DND-41 (cell line): ENCODE results near the gene GLCE.

ENCODE experiments used
- ATAC-seq: fragments of 200-7000 bp; cut with Tn5 transposase; 3 replicates; pipeline ENCODE4 v1.9.1; 2021; ENCODE audit warnings: low read depth; ENCODE audit not compliant: insufficient read depth
- DNase-seq: peaks from one replicate; pipeline ENCODE4 v3.0.0-alpha.2; 2020
- H2AFZ ChIP-seq: 2 replicates; pipeline ENCODE4 v1.6.0; 2012; ENCODE audit warnings: low read depth, low read length
- H3K27ac ChIP-seq: 2 replicates; pipeline ENCODE4 v1.5.1; 2012; ENCODE audit warnings: low read length, inconsistent platforms
- H3K27me3 ChIP-seq: fragments of 200-600 bp; sonication (generic); 2 replicates; pipeline ENCODE4 v1.6.0; 2012; ENCODE audit warnings: low read length, mild to moderate bottlenecking, inconsistent platforms; ENCODE audit not compliant: insufficient read depth, poor library complexity
- H3K36me3 ChIP-seq: 2 replicates; pipeline ENCODE4 v1.5.1; 2012; ENCODE audit warnings: low read length, inconsistent platforms; ENCODE audit not compliant: insufficient read depth
- H3K4me1 ChIP-seq: 2 replicates; pipeline ENCODE4 v1.5.1; 2012; ENCODE audit warnings: mild to moderate bottlenecking, low read length; ENCODE audit not compliant: insufficient read depth
- H3K4me2 ChIP-seq: 2 replicates; pipeline ENCODE4 v1.6.0; 2012; ENCODE audit warnings: mild to moderate bottlenecking, moderate library complexity, low read length, inconsistent platforms; ENCODE audit not compliant: insufficient read depth
- H3K4me3 ChIP-seq, 2 experiments: fragments of 200-600 bp in 1 of 2; shearing (Covaris generic) in 1 of 2; 2 replicates each; pipeline ENCODE4 v1.5.1; 2012 to 2016; ENCODE audit warnings: inconsistent platforms in 2 of 2, low read length in 2 of 2, mild to moderate bottlenecking in 2 of 2, low read depth in 1 of 2, moderate library complexity in 1 of 2
- H3K79me2 ChIP-seq: 2 replicates; pipeline ENCODE4 v1.6.0; 2012; ENCODE audit warnings: low read length, inconsistent platforms; ENCODE audit not compliant: insufficient read depth
- H3K9ac ChIP-seq: 2 replicates; pipeline ENCODE4 v1.6.0; 2012; ENCODE audit warnings: low read depth, mild to moderate bottlenecking, inconsistent platforms, low read length, moderate library complexity
- H3K9me3 ChIP-seq: 2 replicates; pipeline ENCODE4 v1.5.1; 2012; ENCODE audit warnings: low read length, moderate library complexity, mild to moderate bottlenecking, inconsistent platforms; ENCODE audit not compliant: insufficient read depth, severe bottlenecking
- H4K20me1 ChIP-seq: 2 replicates; pipeline ENCODE4 v1.6.0; 2012; ENCODE audit warnings: low read length; ENCODE audit not compliant: insufficient read depth
- CTCF ChIP-seq: IDR thresholded peaks from 2 replicates; pipeline ENCODE4 v1.5.1; 2012; ENCODE audit warnings: borderline replicate concordance, low read length, moderate library complexity, mild to moderate bottlenecking; ENCODE audit not compliant: poor library complexity, severe bottlenecking; ENCODE audit errors: extremely low read depth
- EZH2 ChIP-seq: IDR thresholded peaks from 3 replicates; pipeline ENCODE4 v1.6.1; 2012; ENCODE audit warnings: borderline replicate concordance, low read depth, mild to moderate bottlenecking, moderate library complexity, low read length, inconsistent platforms; ENCODE audit not compliant: severe bottlenecking

Gene GLCE

GRCh38 chr15:69225355-69226022 is 65.1 kb downstream of the GLCE start:
- no peaks in the 10 kb centered on the region for H4K20me1 ChIP-seq
- TF ChIP-seq EZH2 (no peak), CTCF (peak; percentile 32)
- H3K27ac ChIP-seq: no peak overlapping the region
- peaks cover 5% of the 10 kb centered on the region for H3K9me3 ChIP-seq
- no peaks in the 10 kb centered on the region for H3K36me3 ChIP-seq
- no peak overlapping the region for H3K4me3 ChIP-seq
- no peaks in the 10 kb centered on the region for H3K27me3 ChIP-seq
- no peak for DNase-seq
- no peaks in the 10 kb centered on the region for H3K79me2 ChIP-seq
- H2AFZ ChIP-seq: no peak overlapping the region
- no peaks in the 10 kb centered on the region for H3K4me1 ChIP-seq
- no peak overlapping the region for H3K4me2 ChIP-seq
- no peak overlapping the region for H3K9ac ChIP-seq
- ATAC-seq: no peak

GRCh38 chr15:69226023-69226355 is 65.6 kb downstream of the GLCE start:
- Histone ChIP-seq H3K27me3 (no peaks in the 10 kb centered on the region), H3K9ac (no peak overlapping the region), H3K79me2 (no peaks in the 10 kb centered on the region), H2AFZ (no peak overlapping the region), H3K27ac (no peak overlapping the region), H3K4me3 (no peak overlapping the region), H4K20me1 (no peaks in the 10 kb centered on the region), H3K4me2 (no peak overlapping the region), H3K4me1 (no peaks in the 10 kb centered on the region), H3K36me3 (no peaks in the 10 kb centered on the region), H3K9me3 (peaks cover 5% of the 10 kb centered on the region)
- no peak for ATAC-seq
- no peak for TF ChIP-seq CTCF
- TF ChIP-seq EZH2: no peak
- DNase-seq: no peak

GRCh38 chr15:69232144-69232543 is 71.7 kb downstream of the GLCE start:
- no peaks in the 10 kb centered on the region for H3K9me3 ChIP-seq
- H3K4me1 ChIP-seq: no peaks in the 10 kb centered on the region
- no peaks in the 10 kb centered on the region for H3K27me3 ChIP-seq
- H3K79me2 ChIP-seq: no peaks in the 10 kb centered on the region
- H3K4me3 ChIP-seq: no peak overlapping the region
- H3K36me3 ChIP-seq: no peaks in the 10 kb centered on the region
- DNase-seq (no peak), ATAC-seq (no peak)
- no peak overlapping the region for H3K4me2 ChIP-seq
- no peak for TF ChIP-seq EZH2
- no peak for TF ChIP-seq CTCF
- no peak overlapping the region for H3K9ac ChIP-seq
- H2AFZ ChIP-seq: no peak overlapping the region
- no peak overlapping the region for H3K27ac ChIP-seq
- no peaks in the 10 kb centered on the region for H4K20me1 ChIP-seq
